WERI-Rb-1 (cell line): ENCODE measurements around the gene POMZP3.
"Not testable (repeated sequence)": the region's sequence is repeated elsewhere in the genome, so short reads cannot be mapped to it uniquely, and the experiment has no call there.

Experiments used
- DNase-seq: peaks from one replicate; pipeline ENCODE4 v3.0.0-alpha.2; 2020
- H3K27ac ChIP-seq: fragments of 250-450 bp; sonication (Bioruptor Pico); 2 replicates; pipeline ENCODE4 v1.5.1; 2020; ENCODE audit warnings: mild to moderate bottlenecking, moderate library complexity
- H3K27me3 ChIP-seq: fragments of 250-450 bp; sonication (Bioruptor Pico); 2 replicates; pipeline ENCODE4 v1.5.1; 2021; ENCODE audit warnings: mild to moderate bottlenecking, low read depth, moderate library complexity; ENCODE audit not compliant: insufficient read depth, severe bottlenecking
- H3K36me3 ChIP-seq: fragments of 250-450 bp; sonication (Bioruptor Pico); 2 replicates; pipeline ENCODE4 v1.5.1; 2020; ENCODE audit warnings: mild to moderate bottlenecking, moderate library complexity
- H3K4me3 ChIP-seq: 2 replicates; pipeline ENCODE4 v1.5.1; 2011; ENCODE audit warnings: low read depth, mild to moderate bottlenecking, control low read depth, low read length
- H3K9me3 ChIP-seq: fragments of 250-450 bp; sonication (Bioruptor Pico); 2 replicates; pipeline ENCODE4 v1.5.1; 2021; ENCODE audit warnings: mild to moderate bottlenecking, moderate library complexity; ENCODE audit not compliant: severe bottlenecking

Gene POMZP3

GRCh38 chr7:76608469-76608868, 18.6 kb downstream of the POMZP3 start:
- not testable (repeated sequence) for H3K36me3 ChIP-seq, DNase-seq, H3K27me3 ChIP-seq, H3K27ac ChIP-seq, H3K9me3 ChIP-seq, H3K4me3 ChIP-seq

GRCh38 chr7:76606027-76606426, 21.1 kb downstream of the POMZP3 start:
- not testable (repeated sequence) for H3K27ac ChIP-seq, H3K4me3 ChIP-seq, H3K27me3 ChIP-seq, H3K36me3 ChIP-seq, H3K9me3 ChIP-seq, DNase-seq

DNA sequence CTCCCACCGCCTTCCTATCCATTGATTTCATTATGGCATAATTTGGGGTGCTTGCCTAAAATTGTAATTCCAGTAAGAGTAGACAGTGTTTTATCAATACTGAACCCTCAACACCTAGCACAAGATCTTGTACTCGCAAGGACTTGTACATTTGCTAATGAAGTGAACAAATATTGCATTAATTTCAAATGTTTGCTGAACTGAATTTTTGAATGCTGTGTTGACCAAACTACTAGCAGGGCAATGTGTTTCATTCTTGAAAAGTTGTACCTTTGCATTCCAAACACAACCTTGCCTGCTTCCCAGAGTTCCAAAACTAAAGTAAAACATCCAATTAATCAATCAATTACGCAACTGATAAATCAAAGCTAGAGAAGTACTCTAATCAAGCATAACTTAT, 26.4 kb downstream of the POMZP3 start:
- not testable (repeated sequence) for H3K27ac ChIP-seq, H3K36me3 ChIP-seq, H3K27me3 ChIP-seq, DNase-seq, H3K9me3 ChIP-seq, H3K4me3 ChIP-seq

DNA sequence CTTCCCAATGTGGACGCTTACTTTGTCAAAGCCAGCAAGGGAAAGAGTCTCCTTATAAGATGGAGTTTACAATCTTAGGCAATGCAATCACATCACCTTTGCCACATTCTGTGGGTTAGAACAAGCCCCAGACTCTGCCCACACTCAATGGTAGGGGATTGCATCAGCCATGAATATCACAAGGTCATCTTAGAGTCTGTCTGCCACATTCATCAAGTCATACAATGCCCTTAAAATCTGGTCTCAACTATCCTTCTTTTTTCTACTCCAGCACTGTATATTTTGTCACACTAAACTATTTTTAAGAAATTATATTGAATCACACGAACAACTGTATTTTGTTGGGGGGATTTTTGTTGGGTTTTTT, 27.0 kb downstream of the POMZP3 start:
- not testable (repeated sequence) for DNase-seq, H3K4me3 ChIP-seq, H3K9me3 ChIP-seq, H3K27me3 ChIP-seq, H3K27ac ChIP-seq, H3K36me3 ChIP-seq

DNA sequence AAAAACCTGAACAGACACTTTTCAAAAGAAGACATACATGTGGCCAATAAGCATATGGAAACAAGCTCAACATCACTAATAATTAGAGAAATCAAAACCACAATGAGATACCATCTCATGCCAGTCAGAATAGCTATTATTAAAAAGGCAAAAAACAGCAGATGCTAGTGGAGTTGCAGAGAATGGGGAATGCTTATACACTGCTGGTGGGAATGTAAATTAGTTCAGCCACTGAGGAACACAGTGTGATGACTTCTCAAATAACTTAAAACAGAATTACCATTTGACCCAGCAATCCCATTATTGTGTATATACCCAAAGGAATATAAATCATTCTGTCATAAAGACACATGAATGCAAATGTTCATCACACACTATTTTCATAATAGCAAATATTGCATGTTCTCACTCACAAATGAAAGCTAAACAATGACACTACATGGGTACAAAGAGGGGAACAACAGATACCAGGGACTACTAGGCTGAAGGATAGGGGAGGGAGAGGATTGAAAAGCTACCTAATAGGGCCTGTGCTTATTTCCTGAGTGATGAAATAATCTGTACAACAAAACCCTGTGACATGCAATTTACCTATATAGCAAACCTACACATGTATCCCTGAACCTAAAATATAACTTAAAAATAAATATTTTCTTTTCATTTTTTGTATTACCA, 28.4 kb downstream of the POMZP3 start:
- not testable (repeated sequence) for H3K9me3 ChIP-seq, H3K36me3 ChIP-seq, DNase-seq, H3K4me3 ChIP-seq, H3K27me3 ChIP-seq, H3K27ac ChIP-seq

GRCh38 chr7:76597288-76597687, 29.8 kb downstream of the POMZP3 start:
- H3K4me3 ChIP-seq, H3K36me3 ChIP-seq, H3K27ac ChIP-seq, H3K9me3 ChIP-seq, H3K27me3 ChIP-seq, DNase-seq: not testable (repeated sequence)

DNA sequence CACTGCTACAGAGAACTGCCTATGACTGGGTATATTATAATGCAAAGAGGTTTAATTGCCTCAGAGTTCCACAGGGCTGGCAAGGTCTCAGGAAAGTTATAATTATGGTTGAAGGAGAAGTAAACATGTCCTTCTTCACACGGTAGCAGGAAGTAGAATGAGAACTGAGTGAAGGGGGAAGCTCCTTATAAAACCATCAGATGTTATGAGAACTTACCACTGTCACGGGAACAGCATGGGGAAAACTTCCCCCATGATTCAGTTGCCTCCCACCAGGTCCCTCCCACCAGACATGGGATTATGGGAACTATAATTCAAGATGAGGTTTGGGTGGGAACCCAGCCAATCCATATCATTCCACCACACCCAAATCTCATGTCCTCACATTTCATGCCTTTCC, 34.4 kb downstream of the POMZP3 start:
- not testable (repeated sequence) for H3K27ac ChIP-seq, H3K9me3 ChIP-seq, H3K4me3 ChIP-seq, H3K27me3 ChIP-seq, H3K36me3 ChIP-seq, DNase-seq

DNA sequence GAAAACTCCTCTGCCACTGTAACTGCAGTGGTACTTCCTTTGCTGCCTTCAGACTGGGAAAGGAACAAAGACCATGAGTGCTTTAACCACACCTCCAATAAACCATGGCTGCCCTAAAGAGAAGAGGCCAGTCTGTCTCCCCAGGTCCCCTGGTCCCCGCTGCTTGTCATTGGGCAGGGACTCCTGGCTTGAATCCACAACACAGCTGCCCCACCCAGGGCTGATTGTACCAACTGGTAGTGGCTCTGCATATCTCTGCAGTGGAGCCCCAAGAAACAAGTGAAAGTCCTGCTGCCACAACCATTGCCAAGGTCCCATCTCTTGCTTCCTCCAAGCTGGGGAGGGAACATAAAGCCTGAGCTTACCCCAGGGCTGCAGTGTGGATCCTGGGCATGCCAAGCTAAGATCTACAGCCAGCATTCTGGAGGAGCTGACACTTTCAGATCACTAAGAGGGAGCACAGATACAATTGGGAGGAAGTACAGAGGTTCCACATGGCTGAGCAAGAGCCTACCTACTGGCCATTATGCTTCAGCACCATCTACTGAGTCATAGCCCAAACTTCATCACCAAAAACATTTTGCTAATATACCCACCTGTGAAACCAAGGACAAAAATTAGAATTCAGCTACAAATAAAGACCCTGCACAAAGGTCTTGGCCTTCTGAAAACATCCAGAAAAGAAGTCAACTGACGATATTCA, 35.3 kb downstream of the POMZP3 start:
- not testable (repeated sequence) for H3K9me3 ChIP-seq, H3K36me3 ChIP-seq, H3K27me3 ChIP-seq, DNase-seq, H3K27ac ChIP-seq, H3K4me3 ChIP-seq

- not testable (repeated sequence) for H3K4me3 ChIP-seq, H3K9me3 ChIP-seq, DNase-seq, H3K27ac ChIP-seq, H3K36me3 ChIP-seq, H3K27me3 ChIP-seq
Observed at GRCh38 chr7:76591033-76591432, 36.0 kb downstream of the POMZP3 start.

- not testable (repeated sequence) for H3K27ac ChIP-seq, H3K4me3 ChIP-seq, H3K9me3 ChIP-seq, H3K27me3 ChIP-seq, DNase-seq, H3K36me3 ChIP-seq
Observed at GRCh38 chr7:76588586-76588985, 38.5 kb downstream of the POMZP3 start.

DNA sequence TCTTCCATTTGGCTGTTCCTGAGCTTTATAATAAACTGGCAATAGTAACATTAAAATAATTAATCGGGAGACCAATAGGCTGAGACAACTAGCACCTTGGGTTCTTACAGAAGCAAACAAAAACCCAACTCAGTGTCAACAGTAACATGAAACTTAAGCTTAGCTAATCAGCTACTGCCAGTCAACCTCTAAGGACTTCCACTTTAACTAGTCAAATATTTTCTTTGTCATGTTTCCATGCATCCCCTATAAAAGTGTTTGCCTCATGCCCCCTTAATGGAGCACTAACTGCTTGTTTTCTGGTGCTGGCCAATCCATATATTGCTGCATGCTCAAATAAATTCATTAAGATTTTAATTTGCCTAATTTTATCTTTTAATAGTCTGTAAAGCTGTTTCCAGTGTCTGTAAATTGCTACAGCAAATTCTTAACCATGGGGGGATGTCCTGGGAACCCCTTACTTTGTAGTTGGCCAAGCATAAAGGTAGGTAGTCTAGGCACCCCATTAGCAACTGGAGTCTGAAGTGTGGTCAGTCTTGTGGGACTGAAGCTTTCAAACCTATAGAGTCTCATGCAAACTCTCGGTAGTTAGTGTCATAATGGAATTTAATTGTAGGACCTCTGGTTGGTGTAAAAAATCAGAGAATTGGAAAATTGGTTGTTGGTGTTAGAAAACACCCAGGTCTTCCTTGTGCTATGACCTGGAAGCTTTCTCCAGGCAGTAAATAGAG, 40.3 kb downstream of the POMZP3 start:
- H3K4me3 ChIP-seq, H3K27me3 ChIP-seq, H3K9me3 ChIP-seq, DNase-seq, H3K36me3 ChIP-seq, H3K27ac ChIP-seq: not testable (repeated sequence)

- H3K27ac ChIP-seq, H3K36me3 ChIP-seq, DNase-seq, H3K4me3 ChIP-seq, H3K9me3 ChIP-seq, H3K27me3 ChIP-seq: not testable (repeated sequence)
Observed at GRCh38 chr7:76583636-76584281, 43.3 kb downstream of the POMZP3 start.

DNA sequence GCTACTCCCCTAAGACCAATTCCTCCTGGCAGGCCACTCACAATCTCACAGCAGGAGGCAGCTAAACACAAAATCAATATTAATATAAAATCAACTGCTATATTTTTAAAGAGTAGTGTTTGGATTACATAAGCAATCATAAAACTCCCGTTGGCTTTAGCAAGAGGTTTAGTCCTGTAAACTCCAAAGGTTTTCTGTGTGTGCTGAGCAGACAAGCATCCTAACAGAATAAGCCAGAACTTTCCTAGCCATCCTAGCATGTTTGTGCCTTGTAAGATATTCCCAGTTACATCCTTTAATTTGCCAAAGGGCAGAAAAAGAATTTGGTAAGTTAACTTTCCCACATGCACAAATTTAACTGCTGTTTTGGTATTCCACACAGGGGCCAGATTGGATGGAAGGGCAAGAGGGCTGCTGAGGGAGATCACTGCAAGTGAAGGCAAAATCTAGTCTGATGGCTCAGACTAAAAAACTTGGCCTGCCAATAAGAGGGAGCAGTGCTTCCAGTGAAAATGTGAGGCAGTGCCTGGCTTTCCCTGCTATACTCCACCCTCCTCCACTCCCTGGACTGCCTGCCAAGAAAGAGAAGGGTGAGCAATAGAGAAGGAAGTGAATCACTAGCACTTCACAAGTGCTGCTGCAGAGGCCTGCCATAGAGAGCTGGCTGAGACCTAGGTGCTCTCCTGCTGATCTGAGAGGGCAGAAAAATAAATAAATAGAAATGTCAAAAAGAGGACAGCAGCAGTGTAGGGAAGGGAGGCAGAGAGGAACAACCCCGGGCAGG, 44.0 kb downstream of the POMZP3 start:
- not testable (repeated sequence) for H3K27me3 ChIP-seq, H3K4me3 ChIP-seq, H3K36me3 ChIP-seq, H3K27ac ChIP-seq, DNase-seq, H3K9me3 ChIP-seq
